HPDE6-E6E7 (cell line): ENCODE measurements around the gene RGN.
"Not testable (repeated sequence)": the region's sequence is repeated elsewhere in the genome, so short reads cannot be mapped to it uniquely, and the experiment has no call there.

Experiments
- DNase-seq: peaks from one replicate; pipeline ENCODE4 v3.0.0; 2011; ENCODE audit warnings: missing footprints; ENCODE audit errors: extremely low spot score

Gene RGN

GRCh38 chrX:47078129-47079043 lies at the start of gene RGN:
RGN (plus strand) TSS chrX:47078443; CDS start chrX:47081145, 2,702 bp downstream.
- DNase-seq = no peak

GRCh38 chrX:47030339-47030738 lies 47.9 kb upstream of the RGN start:
- peak; percentile 23 for DNase-seq

- DNase-seq = no peak
Measured at GRCh38 chrX:47047989-47048388, 30.3 kb upstream of the RGN start.

GRCh38 chrX:47059142-47059874 lies 18.9 kb upstream of the RGN start:
- no peak for DNase-seq

GRCh38 chrX:47060708-47061107 lies 17.5 kb upstream of the RGN start:
- DNase-seq = no peak

- no peak for DNase-seq
Measured at GRCh38 chrX:47061238-47061919, 16.9 kb upstream of the RGN start.

GRCh38 chrX:47063179-47063578 lies 15.1 kb upstream of the RGN start:
- DNase-seq = no peak

GRCh38 chrX:47068214-47068613 lies 10.0 kb upstream of the RGN start:
- no peak for DNase-seq

- DNase-seq = no peak
Measured at GRCh38 chrX:47068720-47069119, 9.5 kb upstream of the RGN start.

GRCh38 chrX:47080215-47080914 lies 2.1 kb downstream of the RGN start:
- DNase-seq = no peak

- no peak for DNase-seq
Measured at GRCh38 chrX:47080915-47081236, 2.6 kb downstream of the RGN start.

- no peak for DNase-seq
Measured at GRCh38 chrX:47091149-47091775, 13.0 kb downstream of the RGN start.

- DNase-seq = no peak
Measured at GRCh38 chrX:47093248-47093647, 15.0 kb downstream of the RGN start.

GRCh38 chrX:47093860-47094259 lies 15.6 kb downstream of the RGN start:
- DNase-seq = no peak

- DNase-seq = no peak
Measured at GRCh38 chrX:47097018-47097417, 18.8 kb downstream of the RGN start.

- no peak for DNase-seq
Measured at GRCh38 chrX:47098338-47099094, 20.3 kb downstream of the RGN start.

- DNase-seq = no peak
Measured at GRCh38 chrX:47101206-47101605, 23.0 kb downstream of the RGN start.

GRCh38 chrX:47110936-47111615 lies 32.8 kb downstream of the RGN start:
- not testable (repeated sequence) for DNase-seq

GRCh38 chrX:47112316-47112954 lies 34.2 kb downstream of the RGN start:
- DNase-seq = no peak
